HepG2 (cell line): ENCODE measurements around the gene IKZF3. TPM values are rescaled to one million over a fixed set of nuclear protein-coding genes. Genes with fewer than 3 reads are reported as not detected.

Experiments used
- ATAC-seq: fragments of 200-7000 bp; cut with Tn5 transposase; 3 replicates; pipeline ENCODE4 v1.9.1; 2020; ENCODE audit warnings: mild to moderate bottlenecking, moderate library complexity
- BruUV-seq: library from RNA; stranded (reverse); fragments of 400-500 nt; replicated peaks from 2 replicates; lab custom pipeline; 2021; lab: Mats Ljungman, UMichigan
- CTCF ChIA-PET: fragments of 300-600 bp; formaldehyde crosslinking; extraction: SDS; loops from one replicate; lab custom pipeline; 2021; ENCODE audit warnings: low total read pairs, inconsistent platforms, low intra/inter-chr PET ratio; lab: Yijun Ruan, JAX
- POLR2A ChIA-PET: fragments of 350-600 bp; sonication (Branson Sonifier 250); formaldehyde crosslinking; loops from one replicate; lab custom pipeline; 2020; ENCODE audit warnings: antibody characterized with exemption, inconsistent platforms; lab: Yijun Ruan, JAX
- DNase-seq: peaks from one replicate; pipeline ENCODE4 v3.0.0-alpha.2; 2015; ENCODE audit warnings: low spot score
- FAIRE-seq: peaks from 3 replicates; lab custom pipeline; 2011; peaks lifted over from hg19 to GRCh38; lab: Jason Lieb, UNC
- H2AFZ ChIP-seq: one replicate; pipeline ENCODE4 v1.6.1; 2011; ENCODE audit warnings: low read length, inconsistent platforms
- H3K27ac ChIP-seq: fragments of 300-600 bp; 3 replicates; pipeline ENCODE4 v1.8.0; 2011; ENCODE audit warnings: mixed run types, mild to moderate bottlenecking, mixed read lengths, low read length, inconsistent platforms; ENCODE audit not compliant: insufficient read depth; ENCODE audit errors: extremely low read length
- H3K27me3 ChIP-seq, 2 experiments: fragments of 200-600 bp in 1 of 2; 2 replicates in 1 of 2; 3 replicates in 1 of 2; pipeline versions ENCODE4 v1.6.0 to v1.8.0; 2011; ENCODE audit warnings: low read length in 2 of 2, mild to moderate bottlenecking in 2 of 2, moderate library complexity in 2 of 2, inconsistent platforms in 1 of 2; ENCODE audit not compliant: insufficient read depth in 2 of 2, control insufficient read depth in 1 of 2
- H3K36me3 ChIP-seq, 2 experiments: fragments of 200-600 bp in 1 of 2; replicated peaks in 1 of 2; 2 replicates in 1 of 2; 3 replicates in 1 of 2; pipeline versions ENCODE4 v1.5.1 to v1.8.0; 2011; ENCODE audit warnings: low read length in 2 of 2, inconsistent platforms in 1 of 2; ENCODE audit not compliant: insufficient read depth in 2 of 2, control insufficient read depth in 1 of 2
- H3K4me1 ChIP-seq: 2 replicates; pipeline ENCODE4 v1.5.1; 2012; ENCODE audit warnings: low read length, inconsistent platforms; ENCODE audit not compliant: insufficient read depth
- H3K4me2 ChIP-seq: 2 replicates; pipeline ENCODE4 v1.6.0; 2011; ENCODE audit warnings: low read depth, low read length, inconsistent platforms
- H3K4me3 ChIP-seq, 3 experiments: fragments of 200-600 bp in 1 of 3; sonication (generic), shearing (Covaris generic) in 1 of 3; replicated peaks in 1 of 3; 2 replicates each; pipeline ENCODE4 v1.5.1; 2011 to 2016; ENCODE audit warnings: low read length in 3 of 3, inconsistent platforms in 2 of 3, low read depth in 2 of 3, mild to moderate bottlenecking in 2 of 3, control low read depth in 1 of 3, mixed read lengths in 1 of 3; ENCODE audit not compliant: insufficient read depth in 1 of 3
- H3K79me2 ChIP-seq: one replicate; pipeline ENCODE4 v1.6.1; 2011; ENCODE audit warnings: low read length, inconsistent platforms; ENCODE audit not compliant: insufficient read depth
- H3K9ac ChIP-seq: 2 replicates; pipeline ENCODE4 v1.6.0; 2011; ENCODE audit warnings: mild to moderate bottlenecking, low read depth, low read length, inconsistent platforms; ENCODE audit not compliant: insufficient read depth
- H3K9me3 ChIP-seq: 2 replicates; pipeline ENCODE4 v1.5.1; 2012; ENCODE audit warnings: mild to moderate bottlenecking, low read length
- H4K20me1 ChIP-seq: 2 replicates; pipeline ENCODE4 v1.6.0; 2011; ENCODE audit warnings: inconsistent platforms, mild to moderate bottlenecking, low read length, moderate library complexity; ENCODE audit not compliant: insufficient read depth
- ARNTL ChIP-seq: sonication (generic); formaldehyde crosslinking; IDR thresholded peaks from 2 replicates; pipeline ENCODE4 v1.4.0; 2020; ENCODE audit warnings: mild to moderate bottlenecking, missing genetic modification reagents
- CAMTA2 ChIP-seq: sonication (generic); formaldehyde crosslinking; IDR thresholded peaks from 2 replicates; pipeline ENCODE4 v1.4.0; 2020; ENCODE audit warnings: mild to moderate bottlenecking, missing genetic modification reagents, borderline replicate concordance
- GABPA ChIP-seq, 2 experiments: IDR thresholded peaks; 2 replicates each; pipeline ENCODE4 v1.6.1; 2011 to 2016; ENCODE audit warnings: low read depth in 2 of 2, low read length in 1 of 2, missing biosample characterization in 1 of 2, missing genetic modification characterization in 1 of 2
- KIAA2018 ChIP-seq: sonication (generic); formaldehyde crosslinking; IDR thresholded peaks from 2 replicates; pipeline ENCODE4 v1.5.0; 2020; ENCODE audit warnings: mild to moderate bottlenecking, missing genetic modification reagents, borderline replicate concordance
- MEF2D ChIP-seq: sonication (generic); formaldehyde crosslinking; IDR thresholded peaks from 2 replicates; pipeline ENCODE4 v1.5.1; 2020; ENCODE audit warnings: mild to moderate bottlenecking, missing genetic modification reagents
- NR2F1 ChIP-seq, 2 experiments: fragments of 450-650 bp in 1 of 2; formaldehyde crosslinking in 1 of 2; IDR thresholded peaks; 2 replicates each; pipeline versions ENCODE4 v1.5.0 to v1.6.1; 2016 to 2020; ENCODE audit warnings: mild to moderate bottlenecking in 1 of 2, missing compliant biosample characterization in 1 of 2, missing genetic modification reagents in 1 of 2, moderate library complexity in 1 of 2
- SIN3A ChIP-seq: IDR thresholded peaks from 2 replicates; pipeline ENCODE4 v1.6.1; 2011; ENCODE audit warnings: low read depth, mild to moderate bottlenecking, control low read depth, low read length, borderline replicate concordance
- TAF1 ChIP-seq: sonication (generic); formaldehyde crosslinking; IDR thresholded peaks from 2 replicates; pipeline ENCODE4 v1.4.0; 2020; ENCODE audit warnings: missing genetic modification reagents
- U2AF2 ChIP-seq: fragments of 200-400 bp; formaldehyde crosslinking; IDR thresholded peaks from 2 replicates; pipeline ENCODE4 v1.6.1; 2017; ENCODE audit warnings: low read depth, mild to moderate bottlenecking, low read length
- ZNF101 ChIP-seq: sonication (generic); formaldehyde crosslinking; IDR thresholded peaks from 2 replicates; pipeline ENCODE4 v1.4.0; 2020; ENCODE audit warnings: mild to moderate bottlenecking, low read depth, missing genetic modification reagents, borderline replicate concordance
- ZNF460 ChIP-seq: sonication (generic); formaldehyde crosslinking; IDR thresholded peaks from 2 replicates; pipeline ENCODE4 v1.5.1; 2020; ENCODE audit warnings: missing genetic modification reagents, mild to moderate bottlenecking, borderline replicate concordance
- ZNF652 ChIP-seq: IDR thresholded peaks from 2 replicates; pipeline ENCODE4 v1.6.1; 2016; ENCODE audit warnings: low read depth, borderline replicate concordance
- ZNF850 ChIP-seq: sonication (generic); formaldehyde crosslinking; conservative IDR thresholded peaks from 2 replicates; pipeline ENCODE4 v1.9.0; 2021; ENCODE audit warnings: mild to moderate bottlenecking, missing genetic modification reagents
- ZSCAN12 ChIP-seq: sonication (generic); formaldehyde crosslinking; IDR thresholded peaks from 2 replicates; pipeline ENCODE4 v1.9.0; 2021; ENCODE audit warnings: mild to moderate bottlenecking, missing genetic modification reagents
- WGBS: methylation state at CpG from one replicate; pipeline ENCODE4 v1.1.6; 2017; ENCODE audit warnings: low lambda C conversion rate; 5-methylcytosine and 5-hydroxymethylcytosine counted together
- in situ Hi-C: cut with HindIII; loops from 2 replicates; pipeline ENCODE4 v1.10.0; 2017; ENCODE audit warnings: low pct_unique_long_range_greater_than_20kb; ENCODE audit not compliant: extremely low pct_ligation_motif_present
- intact Hi-C: fragments of 100-400 bp; cut with micrococcal nuclease; formaldehyde crosslinking; loops from one replicate; pipeline ENCODE4 v1.10.0; 2022; ENCODE audit not compliant: unreplicated experiment
- polyA plus RNA-seq, 8 experiments: library from polyadenylated mRNA; depleted of rRNA in 3 of 8; stranded (reverse) in 7 of 8; unstranded in 1 of 8; fragments of >200 nt; fragmentation: Illumina TruSeq in 4 of 8; extraction: Trizol in 4 of 8; gene quantifications; 2 replicates each; pipeline versions ENCODE4 v1.2.1 to v1.2.3, GENCODE V29; 2011 to 2016; ENCODE audit warnings: low read depth in 4 of 8, missing spikeins in 1 of 8, mixed read lengths in 1 of 8; ENCODE audit not compliant: insufficient read depth in 1 of 8
- total RNA-seq, 5 experiments: library from RNA; depleted of rRNA; stranded (reverse); fragments of >200 nt; fragmentation: Illumina TruSeq; extraction: Trizol; gene quantifications; 2 replicates each; pipeline ENCODE4 v1.2.3, GENCODE V29; 2016; ENCODE audit warnings: low read depth in 1 of 5

Gene IKZF3
- total and polyA plus RNA-seq, 2 of the 13 experiments (the other 11 are each of a cell fraction or from before 2014, with no cell fraction given), result not detected

GRCh38 chr17:39801055-39801454 is 63.1 kb downstream of the IKZF3 start (continued):
- TF ChIP-seq KIAA2018 (CRISPR knock-in tag), result no peak
- no peak for TF ChIP-seq ZNF652 (CRISPR knock-in tag)
- TF ChIP-seq SIN3A, result no peak
- TF ChIP-seq TAF1 (CRISPR knock-in tag), result no peak
- no peak for TF ChIP-seq ZNF850 (CRISPR knock-in tag)
- TF ChIP-seq, all 625 proteins: peak for 0

- POLR2A ChIA-PET, result no interaction called here
- DNase-seq (no peak), FAIRE-seq (no peak), ATAC-seq (no peak)
- Histone ChIP-seq H4K20me1 (no peaks in the 10 kb centered on the region), H3K4me3 (no peak overlapping the region), H3K4me2 (no peak overlapping the region), H2AFZ (no peak overlapping the region), H3K36me3 (no peaks in the 10 kb centered on the region), H3K79me2 (no peaks in the 10 kb centered on the region), H3K9ac (no peak overlapping the region), H3K27me3 (peaks cover 1 to 17% of the 10 kb centered on the region in 2 experiments; a peak in 1 of 5 replicates), H3K27ac (no peak overlapping the region), H3K4me1 (no peaks in the 10 kb centered on the region), H3K9me3 (no peaks in the 10 kb centered on the region)
- CTCF ChIA-PET, result no interaction called here
- 6% methylated on average over 1 of the region's 1 CpG for WGBS
- intact Hi-C loops (no loop called here), in situ Hi-C loops (no loop called here)
- TF ChIP-seq ZSCAN12 (CRISPR knock-in tag), result no peak
- TF ChIP-seq MEF2D (CRISPR knock-in tag), result no peak
- TF ChIP-seq NR2F1 (CRISPR knock-in tag; IDR thresholded peaks at IDR 0.05), result no peak
- no peak for TF ChIP-seq ZNF460 (CRISPR knock-in tag)
- no peak for TF ChIP-seq ARNTL (CRISPR knock-in tag)
- no peak for TF ChIP-seq ZNF101 (CRISPR knock-in tag)
- TF ChIP-seq CAMTA2, result no peak
- TF ChIP-seq U2AF2, result no peak
- no peak for TF ChIP-seq GABPA (IDR thresholded peaks at IDR 0.05; ENCODE audit: low read depth, low read length)
- no peak for TF ChIP-seq GABPA (CRISPR knock-in tag; IDR thresholded peaks at IDR 0.05; ENCODE audit: low read depth)
- no TSS peak for BruUV-seq
These were observed 63.6 kb downstream of the IKZF3 start for GRCh38 chr17:39800540-39800939.
